Uterus (tissue), 4 donors: ENCODE measurements around the gene CXCR6. TPM values are rescaled to one million over a fixed set of nuclear protein-coding genes. Genes with fewer than 3 reads are reported as not detected.

Source experiments
- DNase-seq, 2 donors: peaks; one replicate each; pipeline ENCODE4 v3.0.0-alpha.2; 2019 to 2020
- H3K27ac ChIP-seq, 2 donors: fragments of 200-600 bp; sonication (generic); 1 replicate in 1 of 2; 2 replicates in 1 of 2; pipeline ENCODE4 v1.5.1; 2016 to 2018
- H3K27me3 ChIP-seq, 2 donors: fragments of 200-600 bp; sonication (generic); one replicate each; pipeline ENCODE4 v1.5.1; 2018 to 2019; ENCODE audit warnings: control low read depth in 1 of 2
- H3K36me3 ChIP-seq, 2 donors: fragments of 200-600 bp; sonication (generic); one replicate each; pipeline ENCODE4 v1.5.1; 2019; ENCODE audit warnings: control low read depth in 1 of 2
- H3K4me1 ChIP-seq, 2 donors: fragments of 200-600 bp; sonication (generic); one replicate each; pipeline ENCODE4 v1.5.1; 2018 to 2019; ENCODE audit warnings: control low read depth in 1 of 2
- H3K4me3 ChIP-seq, 2 donors: fragments of 200-600 bp; sonication (generic); 1 replicate in 1 of 2; 2 replicates in 1 of 2; pipeline ENCODE4 v1.5.1; 2018 to 2019; ENCODE audit warnings: mild to moderate bottlenecking in 1 of 2
- H3K9me3 ChIP-seq, 2 donors: fragments of 200-600 bp; sonication (generic); one replicate each; pipeline ENCODE4 v1.5.1; 2019; ENCODE audit warnings: control low read depth in 1 of 2
- POLR2A ChIP-seq, 2 donors: fragments of 450-650 bp; IDR thresholded peaks; one replicate each; pipeline ENCODE4 v1.6.1; 2016; ENCODE audit warnings: antibody characterized with exemption in 2 of 2, mild to moderate bottlenecking in 1 of 2, moderate library complexity in 1 of 2
- intact Hi-C: fragments of 100-400 bp; cut with DNase I; formaldehyde crosslinking; loops from one replicate; pipeline ENCODE4 v1.15.1; 2023; ENCODE audit warnings: low total_unique reads
- total RNA-seq, 4 donors: library from RNA; depleted of rRNA in 3 of 4; stranded (reverse); fragments of >200 nt in 3 of 4; gene quantifications; one replicate each; pipeline versions ENCODE4 v1.1.0 to v1.2.4, GENCODE V29; 2014 to 2023
- TF ChIP-seq, protein P1 (sequence below), 4 experiments: fragments of 200-600 bp in 2 of 4; fragments of 450-650 bp in 2 of 4; sonication (generic) in 2 of 4; IDR thresholded peaks; one replicate each; pipeline ENCODE4 v1.5.1; 2016 to 2019; ENCODE audit warnings: antibody characterized with exemption in 4 of 4, mild to moderate bottlenecking in 2 of 4, moderate library complexity in 1 of 4
- donor health status: DM: yes; HTN: yes; CAD: no.

Gene CXCR6
- total RNA-seq, 4 donors from 2014 or later: 0.48 to 8.7 (median 0.76) TPM; not detected in 1

DNA sequence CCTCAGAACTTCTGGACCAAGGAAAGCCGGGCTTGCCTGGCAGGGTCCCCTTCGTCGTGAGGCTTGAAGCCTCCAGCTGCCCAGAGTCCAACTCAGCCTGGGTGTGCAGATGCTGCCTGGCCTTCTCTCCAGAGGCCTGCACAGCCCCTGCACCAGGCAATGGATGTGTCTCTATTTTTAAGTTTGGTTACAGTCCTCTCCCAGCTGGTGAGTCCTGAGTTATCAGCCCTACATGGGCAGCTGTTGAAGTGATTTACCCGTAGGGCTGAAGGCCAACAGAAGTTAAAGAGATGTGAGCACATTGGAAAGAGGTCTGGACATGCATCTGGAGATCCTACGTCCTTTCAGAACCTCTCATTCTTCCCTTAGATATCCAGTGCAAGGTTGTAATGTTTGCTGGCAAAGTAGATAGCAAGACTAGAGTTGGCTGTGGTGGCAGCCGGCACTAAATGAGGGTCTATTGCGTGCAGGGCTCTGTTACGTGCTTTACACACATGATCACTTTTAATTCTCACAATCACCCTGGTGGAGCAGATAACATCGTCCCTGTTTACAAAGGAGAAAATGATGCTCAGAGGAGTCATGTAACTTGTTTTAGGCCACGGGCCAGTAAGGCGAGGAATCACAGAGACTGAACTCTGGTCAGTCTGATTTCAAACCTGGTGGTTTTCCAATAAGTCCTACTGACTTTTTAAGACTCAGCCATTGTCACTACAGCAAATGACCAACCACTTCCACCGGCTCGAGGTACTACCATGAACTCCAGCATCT lies 42.5 kb downstream of the CXCR6 start:
- Histone ChIP-seq H3K27me3 (no peaks in the 10 kb centered on the region), H3K4me1 (peaks cover 46 to 48% of the 10 kb centered on the region in 2 donors), H3K4me3 (no peak overlapping the region), H3K27ac (peak overlapping the region; percentile 72 to 96), H3K36me3 (no peaks in the 10 kb centered on the region), H3K9me3 (no peaks in the 10 kb centered on the region)
- intact Hi-C loops: no loop called here
- peak in 1 of 2 donors; percentile 66 for DNase-seq
- no peak for TF ChIP-seq POLR2A (IDR thresholded peaks at IDR 0.05)

DNA sequence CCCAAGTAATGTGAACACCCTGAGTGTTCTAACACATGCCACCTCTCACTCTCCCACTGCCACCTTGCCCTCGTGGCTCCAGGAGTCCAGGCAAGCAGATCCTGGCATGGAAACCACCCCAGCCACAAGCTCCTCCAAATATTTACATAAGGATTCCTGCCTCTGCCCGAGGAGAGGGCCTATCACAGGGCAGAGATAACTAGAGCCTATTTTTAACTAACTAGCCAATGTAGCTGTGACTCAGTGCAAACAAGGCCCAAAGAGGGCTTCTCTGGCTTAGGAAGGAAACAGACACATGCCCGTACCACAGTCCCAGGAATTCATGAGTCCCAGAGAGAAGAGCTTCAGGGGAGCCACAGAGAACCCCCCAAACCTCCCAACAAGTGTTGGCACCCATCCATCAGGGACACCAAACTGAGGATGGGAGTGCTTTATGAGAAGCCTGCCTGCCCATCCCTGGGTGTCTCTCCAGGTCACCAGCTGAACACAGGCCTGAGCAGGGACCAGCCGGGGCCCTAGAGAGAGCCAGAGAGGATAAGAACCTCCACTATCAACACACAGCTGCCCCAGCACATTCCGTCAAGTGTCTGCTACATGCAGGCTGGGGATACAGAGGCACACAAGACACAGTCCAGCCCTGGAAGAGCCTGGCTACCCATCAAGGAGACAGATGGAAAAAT lies 43.2 kb downstream of the CXCR6 start:
- H3K4me1 ChIP-seq: peaks cover 43 to 48% of the 10 kb centered on the region in 2 donors
- H3K27me3 ChIP-seq: no peaks in the 10 kb centered on the region
- intact Hi-C loops: no loop called here
- no peaks in the 10 kb centered on the region for H3K36me3 ChIP-seq
- TF ChIP-seq, protein P1, sequence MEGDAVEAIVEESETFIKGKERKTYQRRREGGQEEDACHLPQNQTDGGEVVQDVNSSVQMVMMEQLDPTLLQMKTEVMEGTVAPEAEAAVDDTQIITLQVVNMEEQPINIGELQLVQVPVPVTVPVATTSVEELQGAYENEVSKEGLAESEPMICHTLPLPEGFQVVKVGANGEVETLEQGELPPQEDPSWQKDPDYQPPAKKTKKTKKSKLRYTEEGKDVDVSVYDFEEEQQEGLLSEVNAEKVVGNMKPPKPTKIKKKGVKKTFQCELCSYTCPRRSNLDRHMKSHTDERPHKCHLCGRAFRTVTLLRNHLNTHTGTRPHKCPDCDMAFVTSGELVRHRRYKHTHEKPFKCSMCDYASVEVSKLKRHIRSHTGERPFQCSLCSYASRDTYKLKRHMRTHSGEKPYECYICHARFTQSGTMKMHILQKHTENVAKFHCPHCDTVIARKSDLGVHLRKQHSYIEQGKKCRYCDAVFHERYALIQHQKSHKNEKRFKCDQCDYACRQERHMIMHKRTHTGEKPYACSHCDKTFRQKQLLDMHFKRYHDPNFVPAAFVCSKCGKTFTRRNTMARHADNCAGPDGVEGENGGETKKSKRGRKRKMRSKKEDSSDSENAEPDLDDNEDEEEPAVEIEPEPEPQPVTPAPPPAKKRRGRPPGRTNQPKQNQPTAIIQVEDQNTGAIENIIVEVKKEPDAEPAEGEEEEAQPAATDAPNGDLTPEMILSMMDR (IDR thresholded peaks at IDR 0.05): no peak
- TF ChIP-seq POLR2A (IDR thresholded peaks at IDR 0.05): no peak
- peak overlapping the region; percentile 72 to 96 for H3K27ac ChIP-seq
- no peak for DNase-seq
- H3K9me3 ChIP-seq: no peaks in the 10 kb centered on the region
- no peak overlapping the region for H3K4me3 ChIP-seq

DNA sequence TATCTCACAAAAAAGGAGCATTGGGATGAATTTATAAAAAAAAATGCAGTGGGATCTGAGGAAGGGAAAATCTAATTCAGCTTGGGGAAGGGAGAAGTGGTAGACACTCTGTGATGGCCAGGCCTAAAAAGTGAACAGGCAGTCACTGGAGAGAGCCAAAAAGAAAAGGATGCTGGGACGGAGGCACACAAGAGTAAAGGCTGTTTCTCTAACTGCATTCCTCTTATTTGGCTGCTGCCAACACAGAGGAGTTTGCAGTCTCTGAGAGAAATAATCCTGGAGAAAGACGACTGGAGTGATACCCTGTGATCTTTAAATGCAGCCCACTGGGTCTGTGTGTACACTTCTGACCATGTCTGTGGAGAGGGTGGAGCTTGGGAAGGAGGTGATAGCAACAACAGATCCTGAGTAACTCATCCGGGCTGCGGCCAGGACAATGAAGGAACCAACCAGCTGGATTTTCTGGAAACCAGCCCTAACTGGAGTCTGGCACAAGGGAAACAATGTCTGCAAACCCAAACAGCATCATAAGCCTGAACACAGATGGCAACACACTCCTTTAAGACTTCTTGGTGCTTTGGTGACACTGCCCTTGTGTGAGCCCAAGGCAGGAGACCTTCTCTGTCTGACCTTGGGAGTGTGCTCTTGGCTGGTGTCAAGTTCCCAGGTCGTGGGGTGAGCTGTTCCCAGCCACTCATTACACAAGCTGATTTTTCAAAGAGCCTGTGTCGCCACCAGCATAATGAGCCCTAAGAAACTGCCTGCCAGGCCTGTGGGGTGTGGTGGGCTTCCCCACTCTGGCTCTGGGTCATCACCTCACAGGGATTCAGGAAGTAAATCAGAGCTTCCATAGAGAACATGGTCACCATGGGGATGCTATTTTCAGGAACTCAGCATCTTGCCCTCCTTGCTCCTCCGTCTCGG lies 44.4 kb downstream of the CXCR6 start:
- Histone ChIP-seq H3K27ac (peak overlapping the region; percentile 72 to 96), H3K4me3 (no peak overlapping the region), H3K36me3 (no peaks in the 10 kb centered on the region), H3K4me1 (peaks cover 43 to 49% of the 10 kb centered on the region in 2 donors), H3K9me3 (no peaks in the 10 kb centered on the region), H3K27me3 (no peaks in the 10 kb centered on the region)
- peak; percentile 64 to 68 for DNase-seq
- intact Hi-C loops: no loop called here
- no peak for TF ChIP-seq POLR2A (IDR thresholded peaks at IDR 0.05)
- TF ChIP-seq, protein P1 (IDR thresholded peaks at IDR 0.05): no peak

DNA sequence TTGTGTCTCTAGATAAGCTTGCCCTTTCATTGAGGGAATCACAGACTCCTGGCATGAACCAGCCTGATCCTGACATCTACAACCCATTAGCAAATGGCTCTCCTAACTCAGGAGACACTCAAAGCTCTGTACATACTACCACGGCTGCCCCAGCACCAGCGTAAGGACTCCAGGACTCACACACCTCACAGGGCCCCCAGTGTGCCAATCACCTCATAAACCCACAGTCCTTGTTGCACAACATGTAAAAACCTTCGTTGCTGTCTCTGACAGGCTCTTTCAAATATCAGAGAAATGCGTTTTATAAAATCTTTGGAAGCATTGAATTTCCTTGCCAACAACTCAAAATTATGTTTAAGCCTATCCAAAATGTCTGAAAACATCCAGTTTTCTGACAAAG lies 45.1 kb downstream of the CXCR6 start:
- DNase-seq: peak in 1 of 2 donors; percentile 42
- peaks cover 43 to 57% of the 10 kb centered on the region in 2 donors for H3K4me1 ChIP-seq
- no peaks in the 10 kb centered on the region for H3K27me3 ChIP-seq
- H3K36me3 ChIP-seq: no peaks in the 10 kb centered on the region
- intact Hi-C loops: no loop called here
- no peak for TF ChIP-seq POLR2A (IDR thresholded peaks at IDR 0.05)
- TF ChIP-seq, protein P1 (IDR thresholded peaks at IDR 0.05): no peak
- H3K9me3 ChIP-seq: no peaks in the 10 kb centered on the region
- H3K27ac ChIP-seq: peak overlapping the region; percentile 72 to 96
- no peak overlapping the region for H3K4me3 ChIP-seq

DNA sequence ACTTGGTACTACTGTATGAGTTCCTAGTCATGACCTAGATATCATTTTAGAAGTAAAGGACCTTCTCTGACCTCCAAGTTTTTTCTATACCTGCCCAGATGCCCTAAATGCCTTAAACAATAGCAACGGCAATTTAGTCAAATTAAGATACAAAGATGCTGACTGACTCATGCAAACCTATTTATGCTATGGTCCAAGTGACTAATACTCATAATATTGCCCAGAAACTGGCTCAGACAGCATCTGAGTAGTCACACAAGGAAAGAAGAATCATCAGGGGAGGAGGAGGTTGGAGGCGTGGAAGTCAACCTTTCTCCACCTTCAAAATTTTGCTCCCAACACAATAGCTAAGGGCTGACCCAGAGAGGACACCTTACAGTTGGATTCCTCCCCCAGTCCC lies 45.5 kb downstream of the CXCR6 start:
- H3K4me1 ChIP-seq: peaks cover 43 to 59% of the 10 kb centered on the region in 2 donors
- TF ChIP-seq, protein P1 (IDR thresholded peaks at IDR 0.05): no peak
- no peak for TF ChIP-seq POLR2A (IDR thresholded peaks at IDR 0.05)
- H3K36me3 ChIP-seq: no peaks in the 10 kb centered on the region
- H3K4me3 ChIP-seq: no peak overlapping the region
- H3K27ac ChIP-seq: peak overlapping the region; percentile 72 to 96
- intact Hi-C loops: no loop called here
- peak in 1 of 2 donors; percentile 30 for DNase-seq
- H3K27me3 ChIP-seq: no peaks in the 10 kb centered on the region
- no peaks in the 10 kb centered on the region for H3K9me3 ChIP-seq
